Heart left ventricle (tissue), 13 donors: Measurements from ENCODE around the gene HSPA6.

Experiments
- POLR2A ChIP-seq, 2 donors: fragments of 450-650 bp; IDR thresholded peaks; one replicate each; pipeline ENCODE4 v1.6.1; 2017; ENCODE audit warnings: antibody characterized with exemption in 2 of 2, mild to moderate bottlenecking in 2 of 2, moderate library complexity in 2 of 2
- TF ChIP-seq, protein P1 (sequence below), 12 donors: fragments of 200-600 bp; sonication (generic) in 4 of 12; IDR thresholded peaks; one replicate each; pipeline versions ENCODE4 v1.5.0 to v1.8.0; 2018 to 2022; ENCODE audit warnings: antibody characterized with exemption in 12 of 12, mild to moderate bottlenecking in 5 of 12
- donor health status: ischemic (EF 13 %, LVEDD 7.1; RV severe dilation, severe dysfunction).
- donor health status: DM: no; HTN: yes; CAD: no.
- donor health status: DM: no; HTN: no; CAD: no.
- donor health status: ischemic (EF 25% LVEDD 6.9; RV normal size, moderate dysfunction).
- donor health status: ischemic (EF 25% LVEDD 5.7; RV mildly dilated, moderate dysfunction).
- donor health status: ischemic (EF 35%, LVEDD 5.7; RV mildly dilated, moderate dysfunction).
- donor health status: nonischemic (EF 11% LVEDD 7.7; RV severe dilation, severe dysfunction).
- donor health status: DM: yes; HTN: yes; CAD: no.
- donor health status: PGD.
- donor health status: ischemic (EF 29% LVEDD 5.4; RV normal size, mild dysfunction).
- donor health status: nonischemic (EF 23%, LVEDD 6.1; RV moderate dilation, normal function).

DNA sequence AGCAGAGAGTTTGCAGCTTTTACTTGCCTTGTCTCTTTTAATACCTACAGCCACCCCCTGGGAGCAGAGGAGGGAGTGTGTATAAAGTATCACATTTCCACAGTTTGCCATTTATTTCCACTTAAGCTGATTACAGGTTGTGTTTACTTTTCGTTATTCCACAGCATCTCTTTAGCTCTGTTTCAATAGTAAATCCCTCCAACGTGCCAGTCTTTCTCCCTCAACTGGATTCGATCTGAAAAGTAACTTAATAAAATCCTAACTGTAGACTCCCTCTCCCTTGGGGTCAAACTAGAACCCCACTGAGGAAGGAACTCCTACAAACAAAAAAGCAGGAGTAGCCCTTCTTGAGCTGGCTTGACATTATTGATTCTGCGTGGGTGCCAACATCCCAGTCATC lies 22.2 kb upstream of the HSPA6 start:
- TF ChIP-seq, protein P1, sequence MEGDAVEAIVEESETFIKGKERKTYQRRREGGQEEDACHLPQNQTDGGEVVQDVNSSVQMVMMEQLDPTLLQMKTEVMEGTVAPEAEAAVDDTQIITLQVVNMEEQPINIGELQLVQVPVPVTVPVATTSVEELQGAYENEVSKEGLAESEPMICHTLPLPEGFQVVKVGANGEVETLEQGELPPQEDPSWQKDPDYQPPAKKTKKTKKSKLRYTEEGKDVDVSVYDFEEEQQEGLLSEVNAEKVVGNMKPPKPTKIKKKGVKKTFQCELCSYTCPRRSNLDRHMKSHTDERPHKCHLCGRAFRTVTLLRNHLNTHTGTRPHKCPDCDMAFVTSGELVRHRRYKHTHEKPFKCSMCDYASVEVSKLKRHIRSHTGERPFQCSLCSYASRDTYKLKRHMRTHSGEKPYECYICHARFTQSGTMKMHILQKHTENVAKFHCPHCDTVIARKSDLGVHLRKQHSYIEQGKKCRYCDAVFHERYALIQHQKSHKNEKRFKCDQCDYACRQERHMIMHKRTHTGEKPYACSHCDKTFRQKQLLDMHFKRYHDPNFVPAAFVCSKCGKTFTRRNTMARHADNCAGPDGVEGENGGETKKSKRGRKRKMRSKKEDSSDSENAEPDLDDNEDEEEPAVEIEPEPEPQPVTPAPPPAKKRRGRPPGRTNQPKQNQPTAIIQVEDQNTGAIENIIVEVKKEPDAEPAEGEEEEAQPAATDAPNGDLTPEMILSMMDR (IDR thresholded peaks at IDR 0.05), result no peak
- TF ChIP-seq POLR2A (IDR thresholded peaks at IDR 0.05), result no peak
